HUES64 (cell line): ENCODE measurements around the gene ADAM12.

ENCODE experiments used
- H3K27ac ChIP-seq: 2 replicates; pipeline ENCODE4 v1.7.0; 2013; ENCODE audit warnings: low read depth, low read length, inconsistent platforms
- H3K27me3 ChIP-seq: 2 replicates; pipeline ENCODE4 v1.6.1; 2013; ENCODE audit warnings: mild to moderate bottlenecking, low read length; ENCODE audit not compliant: insufficient read depth
- H3K36me3 ChIP-seq: 2 replicates; pipeline ENCODE4 v1.6.1; 2013; ENCODE audit warnings: mild to moderate bottlenecking, low read length; ENCODE audit not compliant: insufficient read depth
- H3K4me1 ChIP-seq: 2 replicates; pipeline ENCODE4 v1.6.1; 2013; ENCODE audit warnings: mild to moderate bottlenecking, low read length, moderate library complexity; ENCODE audit not compliant: insufficient read depth
- H3K4me3 ChIP-seq: 2 replicates; pipeline ENCODE4 v1.5.1; 2013; ENCODE audit warnings: mild to moderate bottlenecking, low read length, moderate library complexity
- H3K9ac ChIP-seq: 2 replicates; pipeline ENCODE4 v1.6.1; 2013; ENCODE audit warnings: mild to moderate bottlenecking, low read depth, low read length
- H3K9me3 ChIP-seq: 2 replicates; pipeline ENCODE4 v1.6.1; 2013; ENCODE audit warnings: low read depth, low read length; ENCODE audit not compliant: insufficient read depth
- WGBS: fragments of 150-250, 120-280 bp; methylation state at CpG from one replicate; pipeline ENCODE4 v1.1.7; 2013; ENCODE audit warnings: missing lambda C conversion rate; 5-methylcytosine and 5-hydroxymethylcytosine counted together

ADAM12 gene

GRCh38 chr10:126402721-126403695, 14.7 kb upstream of the ADAM12 start:
- H3K36me3 ChIP-seq = no peaks in the 10 kb centered on the region
- H3K9me3 ChIP-seq = no peaks in the 10 kb centered on the region
- H3K27ac ChIP-seq = no peak overlapping the region
- peaks cover 11% of the 10 kb centered on the region; the same call in 1 of the 2 replicates for H3K4me1 ChIP-seq
- no peak overlapping the region for H3K4me3 ChIP-seq
- no peaks in the 10 kb centered on the region for H3K27me3 ChIP-seq
- 93% methylated on average over 6 of the region's 7 CpGs for WGBS
- H3K9ac ChIP-seq = no peak overlapping the region

GRCh38 chr10:126400641-126401040, 12.4 kb upstream of the ADAM12 start:
- H3K4me3 ChIP-seq = no peak overlapping the region
- WGBS = 100% methylated on average over 3 of the region's 4 CpGs
- peaks cover 11% of the 10 kb centered on the region; the same call in 1 of the 2 replicates for H3K4me1 ChIP-seq
- no peaks in the 10 kb centered on the region for H3K36me3 ChIP-seq
- H3K27ac ChIP-seq = no peak overlapping the region
- no peaks in the 10 kb centered on the region for H3K27me3 ChIP-seq
- no peak overlapping the region for H3K9ac ChIP-seq
- no peaks in the 10 kb centered on the region for H3K9me3 ChIP-seq

- peaks cover 11% of the 10 kb centered on the region; the same call in 1 of the 2 replicates for H3K4me1 ChIP-seq
- no peaks in the 10 kb centered on the region for H3K36me3 ChIP-seq
- no peak overlapping the region for H3K4me3 ChIP-seq
- H3K27me3 ChIP-seq = no peaks in the 10 kb centered on the region
- no peaks in the 10 kb centered on the region for H3K9me3 ChIP-seq
- H3K9ac ChIP-seq = no peak overlapping the region
- no peak overlapping the region for H3K27ac ChIP-seq
- WGBS = 83% methylated on average over 4 of the region's 4 CpGs
Measured at GRCh38 chr10:126398924-126399323, 10.6 kb upstream of the ADAM12 start.

- Histone ChIP-seq H3K27me3 (no peaks in the 10 kb centered on the region), H3K9me3 (peaks cover 4% of the 10 kb centered on the region; the same call in 1 of the 2 replicates), H3K4me1 (peaks cover 11% of the 10 kb centered on the region; the same call in 1 of the 2 replicates), H3K9ac (no peak overlapping the region), H3K4me3 (no peak overlapping the region), H3K36me3 (no peaks in the 10 kb centered on the region), H3K27ac (no peak overlapping the region)
- 85% methylated on average over 3 of the region's 3 CpGs for WGBS
Measured at GRCh38 chr10:126398383-126398743, 10.1 kb upstream of the ADAM12 start.

GRCh38 chr10:126397640-126398382, 9.5 kb upstream of the ADAM12 start:
- Histone ChIP-seq H3K27ac (no peak overlapping the region), H3K9ac (no peak overlapping the region), H3K4me3 (no peak overlapping the region), H3K27me3 (no peaks in the 10 kb centered on the region), H3K4me1 (peaks cover 11% of the 10 kb centered on the region; the same call in 1 of the 2 replicates), H3K9me3 (peaks cover 4% of the 10 kb centered on the region; the same call in 1 of the 2 replicates), H3K36me3 (no peaks in the 10 kb centered on the region)
- 77% methylated on average over 4 of the region's 4 CpGs for WGBS

GRCh38 chr10:126397156-126397555, 8.9 kb upstream of the ADAM12 start:
- 98% methylated on average over 2 of the region's 3 CpGs for WGBS
- H3K27me3 ChIP-seq = no peaks in the 10 kb centered on the region
- peaks cover 4% of the 10 kb centered on the region; the same call in 1 of the 2 replicates for H3K9me3 ChIP-seq
- H3K4me1 ChIP-seq = peaks cover 11% of the 10 kb centered on the region; the same call in 1 of the 2 replicates
- H3K9ac ChIP-seq = no peak overlapping the region
- no peak overlapping the region for H3K4me3 ChIP-seq
- H3K27ac ChIP-seq = no peak overlapping the region
- no peaks in the 10 kb centered on the region for H3K36me3 ChIP-seq

- H3K27ac ChIP-seq = no peak overlapping the region
- no peak overlapping the region for H3K4me3 ChIP-seq
- WGBS = 96% methylated on average over 2 of the region's 2 CpGs
- no peaks in the 10 kb centered on the region for H3K36me3 ChIP-seq
- no peak overlapping the region for H3K9ac ChIP-seq
- peaks cover 4% of the 10 kb centered on the region; the same call in 1 of the 2 replicates for H3K9me3 ChIP-seq
- H3K4me1 ChIP-seq = peaks cover 16% of the 10 kb centered on the region; the same call in 1 of the 2 replicates
- H3K27me3 ChIP-seq = peaks cover 12% of the 10 kb centered on the region
Measured at GRCh38 chr10:126394948-126395347, 6.7 kb upstream of the ADAM12 start.

GRCh38 chr10:126393076-126393475, 4.8 kb upstream of the ADAM12 start:
- Histone ChIP-seq H3K4me1 (peaks cover 5% of the 10 kb centered on the region; the same call in 1 of the 2 replicates), H3K4me3 (no peak overlapping the region), H3K27me3 (peaks cover 31% of the 10 kb centered on the region), H3K9me3 (peaks cover 4% of the 10 kb centered on the region; the same call in 1 of the 2 replicates), H3K9ac (no peak overlapping the region), H3K36me3 (no peaks in the 10 kb centered on the region), H3K27ac (no peak overlapping the region)
- WGBS = 100% methylated on average over 4 of the region's 4 CpGs

GRCh38 chr10:126392469-126392868, 4.2 kb upstream of the ADAM12 start:
- WGBS = 92% methylated on average over 8 of the region's 8 CpGs
- Histone ChIP-seq H3K4me3 (no peak overlapping the region), H3K9me3 (peaks cover 4% of the 10 kb centered on the region; the same call in 1 of the 2 replicates), H3K9ac (no peak overlapping the region), H3K36me3 (no peaks in the 10 kb centered on the region), H3K27me3 (peaks cover 37% of the 10 kb centered on the region), H3K27ac (no peak overlapping the region), H3K4me1 (0 out of 2 replicates have a peak, but pooled peaks cover 5% of the 10 kb centered on the region)

- 0 out of 2 replicates have a peak, but pooled peaks cover 5% of the 10 kb centered on the region for H3K4me1 ChIP-seq
- H3K27ac ChIP-seq = no peak overlapping the region
- peaks cover 4% of the 10 kb centered on the region; the same call in 1 of the 2 replicates for H3K9me3 ChIP-seq
- no peaks in the 10 kb centered on the region for H3K36me3 ChIP-seq
- peaks cover 41% of the 10 kb centered on the region for H3K27me3 ChIP-seq
- no peak overlapping the region for H3K9ac ChIP-seq
- no peak overlapping the region for H3K4me3 ChIP-seq
- 95% methylated on average over 6 of the region's 6 CpGs for WGBS
Measured at GRCh38 chr10:126392068-126392467, 3.8 kb upstream of the ADAM12 start.
